Nephron progenitor cell (in vitro differentiated cells): ENCODE measurements around the gene JARID2.

Experiments
- DNase-seq: peaks from one replicate; pipeline ENCODE4 v3.0.0; 2021
- H3K27ac Mint-ChIP-seq: 2 replicates; pipeline ENCODE4 v1.8.0; 2021; ENCODE audit warnings: mild to moderate bottlenecking, moderate library complexity, mixed read lengths
- H3K27me3 Mint-ChIP-seq: 2 replicates; pipeline ENCODE4 v1.8.0; 2021; ENCODE audit warnings: mild to moderate bottlenecking, low read depth, mixed read lengths; ENCODE audit not compliant: poor library complexity
- H3K36me3 Mint-ChIP-seq: 2 replicates; pipeline ENCODE4 v1.8.0; 2021; ENCODE audit warnings: low read depth, mixed read lengths
- H3K4me1 Mint-ChIP-seq: 2 replicates; pipeline ENCODE4 v1.8.0; 2021; ENCODE audit warnings: mixed read lengths
- H3K4me3 Mint-ChIP-seq: 2 replicates; pipeline ENCODE4 v1.8.0; 2021; ENCODE audit warnings: mild to moderate bottlenecking, moderate library complexity, mixed read lengths
- H3K9me3 Mint-ChIP-seq: 2 replicates; pipeline ENCODE4 v1.8.0; 2021; ENCODE audit warnings: mild to moderate bottlenecking, moderate library complexity, mixed read lengths
- CTCF ChIP-seq: fragments of 200-600 bp; sonication (generic); IDR thresholded peaks from 2 replicates; pipeline ENCODE4 v1.5.0; 2021; ENCODE audit warnings: antibody characterized with exemption

The JARID2 gene

GRCh38 chr6:15382712-15383111 lies 136.8 kb downstream of the JARID2 start:
- DNase-seq, result no peak
- H3K27me3 Mint-ChIP-seq, result peaks cover 3% of the 10 kb centered on the region
- no peak overlapping the region for H3K4me3 Mint-ChIP-seq
- H3K36me3 Mint-ChIP-seq, result no peaks in the 10 kb centered on the region
- H3K4me1 Mint-ChIP-seq, result peaks cover 92% of the 10 kb centered on the region
- TF ChIP-seq CTCF, result no peak
- no peak overlapping the region for H3K27ac Mint-ChIP-seq
- no peaks in the 10 kb centered on the region for H3K9me3 Mint-ChIP-seq

- Mint-ChIP-seq H3K27ac (no peak overlapping the region), H3K4me1 (peaks cover 95% of the 10 kb centered on the region), H3K9me3 (no peaks in the 10 kb centered on the region), H3K27me3 (peaks cover 3% of the 10 kb centered on the region), H3K36me3 (no peaks in the 10 kb centered on the region), H3K4me3 (no peak overlapping the region)
- DNase-seq, result no peak
- no peak for TF ChIP-seq CTCF
Observed at GRCh38 chr6:15384901-15385300, 139.0 kb downstream of the JARID2 start.

- DNase-seq, result no peak
- H3K9me3 Mint-ChIP-seq, result no peaks in the 10 kb centered on the region
- no peak overlapping the region for H3K27ac Mint-ChIP-seq
- no peaks in the 10 kb centered on the region for H3K36me3 Mint-ChIP-seq
- H3K4me3 Mint-ChIP-seq, result no peak overlapping the region
- peaks cover 95% of the 10 kb centered on the region for H3K4me1 Mint-ChIP-seq
- no peaks in the 10 kb centered on the region for H3K27me3 Mint-ChIP-seq
- no peak for TF ChIP-seq CTCF
Observed at GRCh38 chr6:15385521-15385920, 139.7 kb downstream of the JARID2 start.

- Mint-ChIP-seq H3K4me3 (no peak overlapping the region), H3K4me1 (peaks cover 95% of the 10 kb centered on the region), H3K27me3 (no peaks in the 10 kb centered on the region), H3K36me3 (no peaks in the 10 kb centered on the region), H3K27ac (no peak overlapping the region), H3K9me3 (no peaks in the 10 kb centered on the region)
- DNase-seq, result no peak
- TF ChIP-seq CTCF, result no peak
Observed at GRCh38 chr6:15386110-15386755, 140.4 kb downstream of the JARID2 start.

- H3K36me3 Mint-ChIP-seq, result no peaks in the 10 kb centered on the region
- peaks cover 95% of the 10 kb centered on the region for H3K4me1 Mint-ChIP-seq
- no peak overlapping the region for H3K4me3 Mint-ChIP-seq
- no peak overlapping the region for H3K27ac Mint-ChIP-seq
- no peaks in the 10 kb centered on the region for H3K9me3 Mint-ChIP-seq
- TF ChIP-seq CTCF, result no peak
- DNase-seq, result no peak
- H3K27me3 Mint-ChIP-seq, result no peaks in the 10 kb centered on the region
Observed at GRCh38 chr6:15386756-15387112, 140.9 kb downstream of the JARID2 start.

DNA sequence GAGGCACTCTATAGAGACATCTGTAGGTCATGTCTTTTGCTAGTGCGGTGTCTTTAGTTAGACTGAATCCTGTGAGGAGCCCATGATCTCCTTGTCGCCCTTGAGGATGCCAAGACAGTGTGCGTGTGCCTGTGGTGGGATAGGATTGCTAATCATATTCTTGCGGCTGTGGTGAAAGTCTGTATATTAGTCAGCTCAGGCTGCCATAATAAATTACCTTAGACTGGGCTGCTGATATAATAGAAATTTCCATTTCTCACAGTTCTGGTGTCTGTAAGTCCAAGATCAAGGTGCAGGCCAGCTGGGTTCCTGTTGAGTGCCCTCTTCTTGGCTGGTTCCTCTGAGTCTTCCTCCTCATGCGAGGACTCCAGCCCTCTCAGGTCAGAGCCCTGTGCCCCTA lies 141.2 kb downstream of the JARID2 start:
- H3K9me3 Mint-ChIP-seq, result no peaks in the 10 kb centered on the region
- H3K4me1 Mint-ChIP-seq, result peaks cover 95% of the 10 kb centered on the region
- no peak for DNase-seq
- no peaks in the 10 kb centered on the region for H3K36me3 Mint-ChIP-seq
- H3K27me3 Mint-ChIP-seq, result no peaks in the 10 kb centered on the region
- TF ChIP-seq CTCF, result no peak
- no peak overlapping the region for H3K4me3 Mint-ChIP-seq
- H3K27ac Mint-ChIP-seq, result peak overlapping the region; percentile 73
